22Rv1 (cell line): ENCODE measurements around the gene THRB.

Experiments used
- CTCF ChIP-seq: fragments of 450-650 bp; IDR thresholded peaks from 2 replicates; pipeline ENCODE4 v1.5.1; 2017; ENCODE audit warnings: mild to moderate bottlenecking
- ZFX ChIP-seq: fragments of 450-650 bp; IDR thresholded peaks from 2 replicates; pipeline ENCODE4 v1.6.1; 2017; ENCODE audit warnings: antibody characterized with exemption, borderline replicate concordance

GRCh38 chr3:24305795-24306467 lies 188.7 kb downstream of the THRB start:
- TF ChIP-seq CTCF (no peak), ZFX (no peak)
